Astrocyte of the cerebellum (primary cell): ENCODE data around the gene DCDC2.

Experiments
- DNase-seq: peaks from one replicate; pipeline ENCODE4 v3.0.0-alpha.2; 2011; ENCODE audit warnings: low read depth
- H3K4me3 ChIP-seq: 2 replicates; pipeline ENCODE4 v1.5.1; 2011; ENCODE audit warnings: mild to moderate bottlenecking, low read depth, low read length, moderate library complexity
- in situ Hi-C: cut with HindIII; loops from 2 replicates; pipeline ENCODE4 v1.10.0; 2017; ENCODE audit warnings: low sequenced_read_pairs
- TF ChIP-seq, protein P1 (sequence below): IDR thresholded peaks from 2 replicates; pipeline ENCODE4 v1.5.1; 2012; ENCODE audit warnings: low read length, low read depth, moderate library complexity, mild to moderate bottlenecking; ENCODE audit errors: missing control alignments

DCDC2 gene

DNA sequence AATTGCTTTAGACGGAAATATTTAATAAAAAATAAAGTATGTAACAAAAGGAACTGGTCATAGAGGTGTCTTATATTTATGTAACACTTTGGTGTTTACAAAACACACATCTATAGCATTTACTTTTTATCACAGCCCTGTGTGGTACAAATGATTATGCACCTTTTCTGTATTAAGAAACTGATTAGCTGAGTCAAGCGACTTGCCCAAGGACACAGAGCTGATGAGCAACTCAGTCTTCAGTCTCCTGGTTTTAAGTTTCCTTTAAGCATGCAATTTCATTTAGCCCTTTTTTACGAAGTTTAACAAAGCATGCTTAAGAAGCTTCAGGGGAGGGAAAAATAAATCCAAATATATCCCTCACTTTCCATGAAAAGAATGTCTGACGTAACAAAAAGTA, 2.5 kb downstream of the DCDC2 start:
- TF ChIP-seq, protein P1, sequence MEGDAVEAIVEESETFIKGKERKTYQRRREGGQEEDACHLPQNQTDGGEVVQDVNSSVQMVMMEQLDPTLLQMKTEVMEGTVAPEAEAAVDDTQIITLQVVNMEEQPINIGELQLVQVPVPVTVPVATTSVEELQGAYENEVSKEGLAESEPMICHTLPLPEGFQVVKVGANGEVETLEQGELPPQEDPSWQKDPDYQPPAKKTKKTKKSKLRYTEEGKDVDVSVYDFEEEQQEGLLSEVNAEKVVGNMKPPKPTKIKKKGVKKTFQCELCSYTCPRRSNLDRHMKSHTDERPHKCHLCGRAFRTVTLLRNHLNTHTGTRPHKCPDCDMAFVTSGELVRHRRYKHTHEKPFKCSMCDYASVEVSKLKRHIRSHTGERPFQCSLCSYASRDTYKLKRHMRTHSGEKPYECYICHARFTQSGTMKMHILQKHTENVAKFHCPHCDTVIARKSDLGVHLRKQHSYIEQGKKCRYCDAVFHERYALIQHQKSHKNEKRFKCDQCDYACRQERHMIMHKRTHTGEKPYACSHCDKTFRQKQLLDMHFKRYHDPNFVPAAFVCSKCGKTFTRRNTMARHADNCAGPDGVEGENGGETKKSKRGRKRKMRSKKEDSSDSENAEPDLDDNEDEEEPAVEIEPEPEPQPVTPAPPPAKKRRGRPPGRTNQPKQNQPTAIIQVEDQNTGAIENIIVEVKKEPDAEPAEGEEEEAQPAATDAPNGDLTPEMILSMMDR = no peak
- in situ Hi-C loops = no loop called here
- DNase-seq = no peak
- no peak overlapping the region for H3K4me3 ChIP-seq

DNA sequence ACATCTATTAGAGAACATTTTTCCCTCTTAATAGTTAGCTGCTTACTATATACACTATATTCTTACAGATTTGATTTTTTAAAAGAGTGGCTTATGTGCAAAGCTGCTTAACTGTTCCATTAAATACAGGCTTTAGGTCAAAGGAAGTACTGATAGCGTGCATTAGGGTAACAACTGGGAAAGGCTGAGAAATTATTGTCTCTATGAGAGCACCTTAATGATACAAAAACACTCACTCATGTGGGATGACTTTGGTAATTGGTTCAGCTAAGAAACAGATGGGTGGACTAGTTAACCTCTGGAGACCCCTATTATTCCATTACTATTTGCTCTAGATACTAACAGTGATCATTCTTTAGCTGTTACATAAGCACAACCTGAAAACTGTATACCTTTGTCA, 4.0 kb downstream of the DCDC2 start:
- H3K4me3 ChIP-seq = no peak overlapping the region
- no peak for DNase-seq
- in situ Hi-C loops = no loop called here
- TF ChIP-seq, protein P1 = no peak

DNA sequence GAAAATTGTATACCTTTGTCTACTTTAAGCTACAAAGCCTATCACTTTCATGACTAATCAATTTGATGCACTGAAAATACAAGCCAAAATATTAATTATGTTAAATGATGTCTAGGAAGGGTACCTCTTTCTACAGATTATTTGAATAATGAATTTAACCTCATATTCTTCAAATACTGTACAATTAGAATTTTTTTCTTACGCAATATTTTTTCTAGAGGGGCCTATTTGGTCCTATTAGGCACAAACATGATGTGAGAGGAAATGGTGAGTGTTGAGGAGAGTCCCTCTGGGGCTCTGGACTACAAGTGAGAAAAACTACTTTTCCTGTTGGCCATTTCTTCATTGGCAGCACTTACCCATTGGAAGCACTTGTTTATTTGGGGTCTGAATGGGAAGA, 5.4 kb downstream of the DCDC2 start:
- H3K4me3 ChIP-seq = no peak overlapping the region
- TF ChIP-seq, protein P1 = no peak
- in situ Hi-C loops = no loop called here
- DNase-seq = no peak

DNA sequence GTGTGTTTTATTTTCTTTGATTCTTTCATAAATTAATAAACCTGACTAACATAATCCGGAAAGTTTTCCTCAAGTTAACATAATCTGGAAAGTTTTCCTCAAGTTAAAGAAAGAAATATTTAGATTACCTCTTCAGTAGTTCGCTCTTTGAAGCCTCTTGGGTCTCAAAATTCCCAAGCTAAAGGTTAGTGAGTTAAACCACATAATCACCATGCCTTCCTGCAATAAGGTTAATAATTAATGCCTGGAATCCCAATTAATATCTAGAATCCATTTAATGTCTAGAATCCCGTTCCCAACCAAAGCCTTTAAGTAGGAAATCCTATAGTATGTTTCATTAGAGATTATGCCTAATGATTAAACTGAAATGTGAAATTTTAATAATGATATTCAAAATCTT, 12.9 kb downstream of the DCDC2 start:
- TF ChIP-seq, protein P1 = no peak
- in situ Hi-C loops = no loop called here

GRCh38 chr6:24340998-24341938, 16.6 kb downstream of the DCDC2 start:
- in situ Hi-C loops = no loop called here
- no peak for DNase-seq
- TF ChIP-seq, protein P1 = no peak
- H3K4me3 ChIP-seq = no peak overlapping the region

More for the DNA sequence above, 12.9 kb downstream of the DCDC2 start:
- no peak for DNase-seq
- H3K4me3 ChIP-seq = no peak overlapping the region

DNA sequence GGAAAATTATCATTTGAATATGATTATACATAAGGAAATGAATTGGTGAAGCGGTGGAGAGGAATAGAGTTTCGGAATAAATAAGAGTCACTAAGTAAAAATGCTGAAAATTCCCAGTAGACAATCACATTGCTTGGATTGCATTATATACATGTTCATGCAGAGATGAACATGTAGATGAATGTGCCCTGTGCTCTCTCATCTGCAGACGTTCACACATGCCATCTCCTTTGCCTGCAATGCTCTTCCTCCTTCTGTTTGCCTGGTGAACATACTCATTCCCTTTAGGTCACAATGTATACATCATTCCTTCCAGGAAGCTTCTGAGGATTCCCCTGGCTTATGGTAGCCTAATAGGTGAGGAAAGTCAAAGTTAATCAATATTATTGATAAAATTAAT, 17.9 kb downstream of the DCDC2 start:
- DNase-seq = no peak
- TF ChIP-seq, protein P1 = no peak
- in situ Hi-C loops = no loop called here
- no peak overlapping the region for H3K4me3 ChIP-seq
